Fibroblast of skin of left quadriceps (primary cell): ENCODE results near the gene CENPO.
"Not testable (repeated sequence)": the region's sequence is repeated elsewhere in the genome, so short reads cannot be mapped to it uniquely, and the experiment has no call there.

ENCODE experiments used
- DNase-seq, 2 experiments: peaks; one replicate each; pipeline ENCODE4 v3.0.0-alpha.2; 2013; ENCODE audit warnings: low read depth in 2 of 2

The CENPO gene

GRCh38 chr2:24788816-24789215 is 4.4 kb upstream of the CENPO start:
- no peak for DNase-seq

- no peak for DNase-seq
Observed at GRCh38 chr2:24791452-24791851, 1.8 kb upstream of the CENPO start.

- no peak for DNase-seq
Observed at GRCh38 chr2:24792542-24792873, 717 bp upstream of the CENPO start.

- DNase-seq: no peak
Observed at GRCh38 chr2:24793761-24794435, 673 bp downstream of the CENPO start.

GRCh38 chr2:24797644-24798043 is 4.4 kb downstream of the CENPO start:
- DNase-seq: no peak

- not testable (repeated sequence) for DNase-seq
Observed at GRCh38 chr2:24800487-24800886, 7.3 kb downstream of the CENPO start.

- DNase-seq: not testable (repeated sequence)
Observed at GRCh38 chr2:24805811-24806660, 12.8 kb downstream of the CENPO start.

GRCh38 chr2:24806661-24807036 is 13.4 kb downstream of the CENPO start:
- no peak for DNase-seq

GRCh38 chr2:24809316-24810007 is 16.2 kb downstream of the CENPO start:
- DNase-seq: no peak

- no peak for DNase-seq
Observed at GRCh38 chr2:24813691-24814137, 20.5 kb downstream of the CENPO start.

GRCh38 chr2:24814516-24814915 is 21.3 kb downstream of the CENPO start:
- DNase-seq: no peak

GRCh38 chr2:24815171-24815570 is 21.9 kb downstream of the CENPO start:
- DNase-seq: no peak

- no peak for DNase-seq
Observed at GRCh38 chr2:24816404-24816803, 23.2 kb downstream of the CENPO start.

- peak; percentile 49 to 52 for DNase-seq
Observed at GRCh38 chr2:24816884-24817283, 23.7 kb downstream of the CENPO start.

GRCh38 chr2:24818721-24819167 is 25.5 kb downstream of the CENPO start:
- DNase-seq: no peak

- DNase-seq: no peak
Observed at GRCh38 chr2:24819442-24820174, 26.4 kb downstream of the CENPO start.

- no peak for DNase-seq
Observed at GRCh38 chr2:24820175-24820513, 26.9 kb downstream of the CENPO start.

- no peak for DNase-seq
Observed at GRCh38 chr2:24820598-24821432, 27.6 kb downstream of the CENPO start.

GRCh38 chr2:24821433-24821891 is 28.2 kb downstream of the CENPO start:
- DNase-seq: no peak

GRCh38 chr2:24822049-24822706 is 29.0 kb downstream of the CENPO start:
- DNase-seq: no peak
